GM18909 (cell line): ENCODE measurements around the gene MRPL28.
"Not testable (repeated sequence)": the region's sequence is repeated elsewhere in the genome, so short reads cannot be mapped to it uniquely, and the experiment has no call there.

ENCODE experiments used
- ATAC-seq: cut with Tn5 transposase; IDR thresholded peaks from one replicate; pipeline ENCODE4 v1.9.1; 2021; ENCODE audit warnings: mild to moderate bottlenecking; ENCODE audit not compliant: unreplicated experiment, poor library complexity

The MRPL28 gene

DNA sequence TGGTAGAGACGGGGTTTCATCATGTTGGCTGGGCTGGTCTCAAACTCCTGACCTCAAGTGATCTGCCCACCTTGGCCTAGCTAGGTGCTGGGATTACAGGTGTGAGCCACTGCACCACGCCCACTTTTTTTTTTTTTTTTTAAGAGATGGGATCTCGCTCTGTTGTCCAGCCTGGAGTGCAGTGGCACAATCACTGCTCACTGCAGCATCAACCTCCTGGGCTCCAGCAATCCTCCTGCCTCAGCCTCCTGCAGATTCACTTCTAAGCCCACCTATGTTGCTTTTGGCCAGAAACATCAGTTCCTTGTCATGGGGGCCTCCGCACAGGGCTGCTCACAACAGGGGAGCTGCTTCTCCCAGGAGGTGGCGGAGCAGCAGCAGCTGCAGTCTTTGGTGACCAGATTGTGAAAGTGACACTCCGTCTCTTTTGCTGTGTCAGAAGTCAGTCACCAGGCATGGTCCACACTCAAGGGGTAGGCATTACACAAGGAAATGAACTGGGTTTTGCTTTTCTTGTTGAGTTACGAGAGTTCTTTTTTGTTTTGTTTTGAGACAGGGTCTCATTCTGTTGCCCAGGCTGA lies 22.2 kb upstream of the MRPL28 start:
- ATAC-seq, result no peak

DNA sequence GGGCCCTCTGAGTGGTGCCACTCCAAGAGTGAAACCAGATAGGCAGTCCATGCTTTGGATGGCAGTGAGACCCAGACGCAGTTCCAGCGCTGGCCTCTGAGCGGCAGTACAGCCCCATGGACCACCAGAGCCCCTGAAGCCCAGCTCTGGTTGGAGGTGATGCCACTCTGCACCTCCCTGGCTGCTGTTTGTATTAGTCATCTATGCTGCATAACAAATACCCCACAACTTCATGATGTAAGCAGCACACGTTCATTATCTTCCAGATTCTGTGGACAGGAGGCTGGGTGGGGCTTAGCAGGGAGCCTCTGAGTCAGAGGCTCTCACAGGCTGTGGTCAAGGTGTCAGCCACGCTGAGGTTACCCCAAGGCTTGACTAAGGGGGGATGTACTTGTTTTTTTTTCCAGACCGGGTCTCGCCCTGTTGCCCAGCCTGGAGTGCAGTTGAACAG lies 21.6 kb upstream of the MRPL28 start:
- ATAC-seq, result no peak

GRCh38 chr16:389352-389751 lies 19.0 kb upstream of the MRPL28 start:
- no peak for ATAC-seq

DNA sequence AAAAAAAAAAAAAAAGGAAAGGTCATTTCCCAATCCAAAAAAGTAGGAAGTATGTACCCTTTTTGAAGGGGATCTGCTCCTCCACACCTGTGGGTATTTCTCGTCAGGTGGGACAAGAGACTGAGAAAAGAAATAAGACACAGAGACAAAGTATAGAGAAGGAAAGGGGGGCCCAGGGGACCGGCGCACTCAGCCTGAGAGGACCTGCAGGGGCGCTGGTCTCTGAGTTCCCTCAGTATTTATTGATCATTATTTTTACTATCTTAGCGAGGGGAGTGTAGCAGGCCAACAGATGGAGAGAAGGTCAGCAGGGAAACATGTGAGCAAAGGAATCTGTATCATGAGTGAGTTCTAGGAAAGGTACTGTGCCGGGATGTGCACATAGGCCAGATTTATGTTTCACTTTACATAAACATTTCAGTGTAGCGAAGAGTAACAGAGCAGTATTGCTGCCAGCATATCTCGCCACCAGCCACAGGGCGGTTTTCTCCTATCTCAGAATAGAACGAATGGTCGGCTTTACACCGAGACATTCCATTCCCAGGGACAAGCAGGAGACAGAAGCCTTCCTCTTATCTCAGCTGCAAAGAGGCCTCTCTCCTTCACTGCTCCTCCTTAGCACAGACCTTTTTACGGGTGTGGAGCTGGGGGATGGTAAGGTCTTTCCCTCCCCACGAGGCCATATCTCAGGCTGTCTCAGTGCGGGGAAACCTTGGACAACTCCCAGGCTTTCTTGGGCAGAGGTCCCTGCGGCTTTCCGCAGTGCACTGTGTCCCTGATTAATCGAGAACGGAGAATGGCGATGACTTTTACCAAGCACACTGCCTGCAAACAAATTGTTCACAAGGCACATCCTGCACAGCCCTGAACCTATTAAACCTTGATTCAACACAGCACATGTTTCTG lies 17.7 kb upstream of the MRPL28 start:
- not testable (repeated sequence) for ATAC-seq

GRCh38 chr16:386641-387156 lies 16.4 kb upstream of the MRPL28 start:
- ATAC-seq, result no peak

DNA sequence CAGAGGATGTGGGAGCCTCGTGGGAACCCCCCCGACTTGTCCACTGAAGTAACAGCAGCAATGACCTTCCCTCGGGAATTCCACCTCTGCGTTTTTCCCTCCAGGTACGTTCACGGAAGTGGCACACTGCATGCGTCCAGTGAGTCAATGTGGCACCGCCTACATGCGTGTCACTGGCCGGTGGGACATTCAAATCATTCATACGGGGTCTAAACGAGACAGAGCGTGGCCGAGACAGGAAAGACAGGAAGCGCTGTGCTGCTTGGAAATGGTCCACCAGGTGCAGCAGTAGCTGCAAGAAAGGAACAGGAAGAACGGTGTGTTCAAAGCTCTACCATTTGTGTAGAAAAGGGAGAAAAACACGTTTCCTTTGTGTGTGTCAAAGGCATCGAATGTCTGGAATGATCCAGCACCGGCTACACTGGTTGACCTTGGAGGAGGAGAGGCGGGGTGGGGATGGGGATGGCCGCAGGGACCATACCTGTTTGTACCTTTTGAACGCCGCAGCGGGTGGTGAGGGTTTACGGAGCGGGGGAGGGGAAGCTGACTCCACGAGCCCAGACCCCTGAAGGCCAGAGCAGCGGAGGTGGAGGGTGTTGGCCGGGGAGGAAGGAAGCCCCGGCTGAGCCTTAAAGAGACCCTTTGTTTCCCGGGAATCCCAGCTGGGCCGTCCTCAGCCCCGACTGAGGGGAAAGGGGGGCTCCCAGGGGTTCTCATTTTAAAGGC lies 13.2 kb upstream of the MRPL28 start:
- ATAC-seq, result no peak

DNA sequence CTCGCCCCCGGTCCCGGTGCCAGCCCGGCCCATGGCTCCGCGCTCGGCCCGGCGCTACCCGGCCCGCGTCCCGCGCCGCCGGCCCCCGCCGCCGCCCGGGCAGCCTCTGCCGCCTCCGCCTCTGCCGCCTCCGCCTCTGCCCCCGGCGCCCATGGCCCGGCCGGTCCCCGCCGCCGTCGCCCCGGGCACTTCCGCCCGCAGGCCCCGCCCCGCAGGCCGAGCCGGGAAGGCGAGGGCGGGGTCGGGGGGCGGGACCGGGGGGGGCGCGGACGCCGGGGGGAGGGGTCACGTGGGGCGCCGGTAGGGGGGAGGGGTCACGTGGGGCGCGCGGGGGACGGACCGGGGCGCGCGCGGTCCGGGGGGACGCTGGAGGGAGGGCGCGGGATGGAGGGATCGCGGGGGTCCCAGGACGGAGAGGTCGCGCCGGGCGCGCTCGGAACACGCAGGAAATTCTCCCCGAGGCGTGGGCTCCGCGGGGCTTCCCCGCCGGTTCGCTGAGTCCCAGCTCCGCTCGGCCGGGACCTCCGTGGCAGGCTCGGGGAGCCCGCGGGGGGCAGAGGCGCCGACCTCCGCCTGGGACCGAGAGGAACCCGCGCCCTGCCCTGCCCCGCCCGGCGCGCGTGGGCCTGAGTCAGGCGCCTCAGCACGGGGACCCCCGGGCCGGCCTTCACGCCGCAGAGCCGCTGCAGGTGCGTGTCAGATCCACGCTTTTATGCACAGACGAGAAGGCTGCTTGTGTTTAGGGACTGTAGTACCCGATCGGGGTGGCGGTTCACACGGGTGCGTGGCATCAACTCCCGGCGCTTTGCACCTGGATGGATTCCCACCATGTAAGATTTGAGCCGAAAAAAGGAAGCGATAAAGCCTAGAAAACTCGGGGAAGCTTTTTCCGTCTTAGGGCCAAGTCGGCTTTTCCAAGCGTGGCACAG lies 11.7 kb upstream of the MRPL28 start, which contains the start of gene PGAP6:
TSS of gene PGAP6 (minus strand) at position 190 of the 929 bp plus-strand sequence. CDS start at position 33, 157 bp downstream.
- peak; percentile 51 for ATAC-seq

GRCh38 chr16:381012-381788 lies 10.9 kb upstream of the MRPL28 start:
- ATAC-seq, result peak; percentile 24

DNA sequence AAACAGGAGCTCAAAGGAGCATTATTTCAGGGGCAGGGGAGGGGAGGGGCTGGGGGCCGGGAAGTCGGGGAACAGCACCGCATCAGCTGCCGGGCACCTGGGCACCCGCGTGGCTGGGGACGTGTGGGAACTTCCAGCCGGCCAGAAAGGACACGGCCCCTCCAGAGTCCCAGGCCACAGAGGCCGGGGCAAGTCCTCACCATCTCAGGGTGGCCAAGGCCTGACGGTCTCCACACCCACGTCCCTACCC lies 10.3 kb upstream of the MRPL28 start:
- ATAC-seq, result no peak

DNA sequence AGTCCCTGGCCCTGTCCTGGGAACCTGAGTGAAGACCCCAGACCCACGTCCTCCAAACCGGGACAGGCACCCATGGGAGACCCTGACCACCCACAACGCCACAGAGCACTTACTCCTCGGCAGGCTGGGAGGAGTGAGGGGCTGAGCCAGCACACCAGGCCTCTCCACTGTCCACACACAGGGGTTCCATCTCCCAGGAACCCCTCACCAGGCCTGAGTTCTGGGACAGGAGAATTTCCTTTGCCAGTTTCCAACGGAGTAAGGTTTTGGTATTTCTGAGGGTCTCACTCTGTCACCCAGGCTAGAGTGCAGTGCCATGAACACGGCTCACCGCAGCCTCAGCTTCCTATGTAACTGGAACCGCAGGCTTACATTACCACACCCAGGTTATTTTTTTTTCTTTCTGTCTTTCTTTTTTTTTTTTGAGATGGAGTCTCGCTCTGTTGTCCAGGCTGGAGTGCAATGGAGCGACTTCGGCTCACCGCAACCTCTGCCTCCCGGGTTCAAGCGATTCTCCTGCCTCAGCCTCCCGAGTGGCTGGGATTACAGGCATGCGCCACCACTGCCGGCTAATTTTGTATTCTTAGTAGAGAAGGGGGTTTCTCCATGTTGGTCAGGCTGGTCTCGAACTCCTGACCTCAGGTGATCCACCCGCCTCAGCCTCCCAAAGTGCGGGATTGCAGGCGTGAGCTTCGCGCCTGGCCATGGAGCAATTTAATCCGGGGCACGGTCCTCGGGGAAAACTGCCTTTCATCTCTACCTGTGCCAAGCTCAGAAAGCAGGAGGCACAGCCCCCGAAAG lies 9.8 kb upstream of the MRPL28 start:
- ATAC-seq, result no peak

- ATAC-seq, result no peak
These were observed 9.0 kb upstream of the MRPL28 start for GRCh38 chr16:379183-379960.

GRCh38 chr16:378821-379182 lies 8.5 kb upstream of the MRPL28 start:
- no peak for ATAC-seq

GRCh38 chr16:378113-378820 lies 7.9 kb upstream of the MRPL28 start:
- not testable (repeated sequence) for ATAC-seq

- ATAC-seq, result no peak
These were observed 7.1 kb upstream of the MRPL28 start for GRCh38 chr16:377419-377951.

DNA sequence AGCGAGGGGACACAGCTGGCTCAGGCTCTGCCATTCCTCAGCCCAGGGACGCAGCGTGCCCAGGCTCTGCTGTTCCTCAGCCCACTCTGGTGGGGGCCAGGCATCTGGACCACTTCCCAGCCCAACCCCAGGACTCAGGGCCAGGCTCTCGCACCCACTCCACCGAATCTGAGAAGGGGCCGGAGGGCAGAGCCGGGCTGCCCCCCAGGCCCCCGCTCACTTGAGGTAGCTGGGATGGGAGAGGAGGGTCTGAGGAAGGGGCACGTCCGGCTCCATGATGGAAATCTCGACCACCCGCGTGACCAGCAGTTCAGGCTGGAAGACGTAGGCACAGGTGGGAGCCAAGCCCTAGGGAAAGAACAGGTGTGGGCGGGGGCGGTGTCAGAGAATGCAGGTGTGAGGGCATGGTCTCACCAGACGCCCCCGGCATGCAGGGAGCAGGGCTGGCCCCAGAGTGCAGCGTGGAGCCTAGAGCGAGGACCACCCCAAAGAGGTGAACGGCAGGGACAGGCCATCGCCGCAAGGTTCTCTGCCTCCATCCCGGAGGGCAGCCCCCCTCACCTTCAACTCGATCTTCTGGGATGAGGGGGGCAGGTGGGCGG lies 6.6 kb upstream of the MRPL28 start:
- no peak for ATAC-seq
